Neural cell (in vitro differentiated cells): ENCODE measurements around the gene SLC25A13.

Experiments used
- EP300 ChIP-seq: fragments of 450-650 bp; conservative IDR thresholded peaks from 2 replicates; pipeline ENCODE4 v1.6.1; 2014; ENCODE audit warnings: antibody characterized with exemption, mild to moderate bottlenecking, moderate library complexity; ENCODE audit not compliant: poor library complexity, severe bottlenecking
- EZH2 ChIP-seq: fragments of 200-600, 300-800 bp; shearing (Covaris generic), sonication (generic); IDR thresholded peaks from 2 replicates; pipeline ENCODE4 v1.6.1; 2014; ENCODE audit warnings: antibody characterized with exemption, low read length, borderline replicate concordance, mild to moderate bottlenecking; ENCODE audit not compliant: insufficient read depth, poor library complexity, severe bottlenecking
- MXI1 ChIP-seq: fragments of 450-650 bp; conservative IDR thresholded peaks from 2 replicates; pipeline ENCODE4 v1.6.1; 2014; ENCODE audit warnings: antibody characterized with exemption, mild to moderate bottlenecking; ENCODE audit not compliant: poor library complexity, severe bottlenecking
- POLR2AphosphoS5 ChIP-seq: IDR thresholded peaks from 2 replicates; pipeline ENCODE4 v1.6.1; 2012
- RAD21 ChIP-seq: fragments of 450-650 bp; conservative IDR thresholded peaks from 2 replicates; pipeline ENCODE4 v1.6.1; 2014; ENCODE audit warnings: antibody characterized with exemption, mild to moderate bottlenecking, moderate library complexity
- TAF1 ChIP-seq: IDR thresholded peaks from 2 replicates; pipeline ENCODE4 v1.6.1; 2012; ENCODE audit warnings: low read depth
- TF ChIP-seq, protein P1 (sequence below): fragments of 450-650 bp; IDR thresholded peaks from 2 replicates; pipeline ENCODE4 v1.5.1; 2014; ENCODE audit warnings: antibody characterized with exemption, mild to moderate bottlenecking, moderate library complexity; ENCODE audit not compliant: poor library complexity, severe bottlenecking
- TF ChIP-seq, protein P2 (sequence below): IDR thresholded peaks from 2 replicates; pipeline ENCODE4 v1.6.1; 2012; ENCODE audit warnings: borderline replicate concordance

DNA sequence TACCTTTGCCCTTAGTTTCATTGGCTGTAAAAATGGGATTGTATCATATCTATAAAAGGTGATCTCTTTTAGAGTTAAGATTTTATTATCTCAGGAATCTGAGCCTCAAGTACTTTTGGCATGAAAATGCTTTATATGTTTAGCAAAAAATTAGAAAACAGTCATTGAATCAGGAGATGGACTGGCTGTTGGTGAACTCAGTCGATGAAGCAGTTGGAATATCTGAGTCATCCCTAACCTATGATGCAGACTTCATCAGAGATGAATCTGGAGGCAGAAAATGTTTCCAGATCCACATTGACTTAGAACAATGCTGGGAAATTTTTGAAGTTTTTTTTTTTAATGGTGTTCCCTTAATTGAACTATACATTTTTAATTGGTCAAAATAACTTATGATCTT is 228.5 kb downstream of the SLC25A13 start:
- TF ChIP-seq, protein P1, sequence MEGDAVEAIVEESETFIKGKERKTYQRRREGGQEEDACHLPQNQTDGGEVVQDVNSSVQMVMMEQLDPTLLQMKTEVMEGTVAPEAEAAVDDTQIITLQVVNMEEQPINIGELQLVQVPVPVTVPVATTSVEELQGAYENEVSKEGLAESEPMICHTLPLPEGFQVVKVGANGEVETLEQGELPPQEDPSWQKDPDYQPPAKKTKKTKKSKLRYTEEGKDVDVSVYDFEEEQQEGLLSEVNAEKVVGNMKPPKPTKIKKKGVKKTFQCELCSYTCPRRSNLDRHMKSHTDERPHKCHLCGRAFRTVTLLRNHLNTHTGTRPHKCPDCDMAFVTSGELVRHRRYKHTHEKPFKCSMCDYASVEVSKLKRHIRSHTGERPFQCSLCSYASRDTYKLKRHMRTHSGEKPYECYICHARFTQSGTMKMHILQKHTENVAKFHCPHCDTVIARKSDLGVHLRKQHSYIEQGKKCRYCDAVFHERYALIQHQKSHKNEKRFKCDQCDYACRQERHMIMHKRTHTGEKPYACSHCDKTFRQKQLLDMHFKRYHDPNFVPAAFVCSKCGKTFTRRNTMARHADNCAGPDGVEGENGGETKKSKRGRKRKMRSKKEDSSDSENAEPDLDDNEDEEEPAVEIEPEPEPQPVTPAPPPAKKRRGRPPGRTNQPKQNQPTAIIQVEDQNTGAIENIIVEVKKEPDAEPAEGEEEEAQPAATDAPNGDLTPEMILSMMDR, result no peak
- TF ChIP-seq RAD21 (no peak), EP300 (no peak), POLR2AphosphoS5 (no peak), EZH2 (no peak), MXI1 (no peak), TAF1 (no peak)
- TF ChIP-seq, protein P2, sequence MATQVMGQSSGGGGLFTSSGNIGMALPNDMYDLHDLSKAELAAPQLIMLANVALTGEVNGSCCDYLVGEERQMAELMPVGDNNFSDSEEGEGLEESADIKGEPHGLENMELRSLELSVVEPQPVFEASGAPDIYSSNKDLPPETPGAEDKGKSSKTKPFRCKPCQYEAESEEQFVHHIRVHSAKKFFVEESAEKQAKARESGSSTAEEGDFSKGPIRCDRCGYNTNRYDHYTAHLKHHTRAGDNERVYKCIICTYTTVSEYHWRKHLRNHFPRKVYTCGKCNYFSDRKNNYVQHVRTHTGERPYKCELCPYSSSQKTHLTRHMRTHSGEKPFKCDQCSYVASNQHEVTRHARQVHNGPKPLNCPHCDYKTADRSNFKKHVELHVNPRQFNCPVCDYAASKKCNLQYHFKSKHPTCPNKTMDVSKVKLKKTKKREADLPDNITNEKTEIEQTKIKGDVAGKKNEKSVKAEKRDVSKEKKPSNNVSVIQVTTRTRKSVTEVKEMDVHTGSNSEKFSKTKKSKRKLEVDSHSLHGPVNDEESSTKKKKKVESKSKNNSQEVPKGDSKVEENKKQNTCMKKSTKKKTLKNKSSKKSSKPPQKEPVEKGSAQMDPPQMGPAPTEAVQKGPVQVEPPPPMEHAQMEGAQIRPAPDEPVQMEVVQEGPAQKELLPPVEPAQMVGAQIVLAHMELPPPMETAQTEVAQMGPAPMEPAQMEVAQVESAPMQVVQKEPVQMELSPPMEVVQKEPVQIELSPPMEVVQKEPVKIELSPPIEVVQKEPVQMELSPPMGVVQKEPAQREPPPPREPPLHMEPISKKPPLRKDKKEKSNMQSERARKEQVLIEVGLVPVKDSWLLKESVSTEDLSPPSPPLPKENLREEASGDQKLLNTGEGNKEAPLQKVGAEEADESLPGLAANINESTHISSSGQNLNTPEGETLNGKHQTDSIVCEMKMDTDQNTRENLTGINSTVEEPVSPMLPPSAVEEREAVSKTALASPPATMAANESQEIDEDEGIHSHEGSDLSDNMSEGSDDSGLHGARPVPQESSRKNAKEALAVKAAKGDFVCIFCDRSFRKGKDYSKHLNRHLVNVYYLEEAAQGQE, result no peak
